Measurements from ENCODE around the gene TMEM150C. TPM values are rescaled to one million over a fixed set of nuclear protein-coding genes. Genes with fewer than 3 reads are reported as not detected.

Gene TMEM150C
- total RNA-seq: 0.78 and 5.0 TPM in 2 replicates

GRCh38 chr4:82561786-82562563 is at the start of gene TMEM150C:
TMEM150C (minus strand) TSS chr4:82561988; CDS start chr4:82504657, 57,331 bp downstream.

Other genes with a start within 250 kb of the TMEM150C start
- 55.6 and 88.4 TPM in 2 replicates for gene HNRNPD, start 188.0 kb downstream of the TMEM150C start, total RNA-seq
- 156 and 180 TPM in 2 replicates for gene HNRNPDL, start 131.5 kb downstream of the TMEM150C start, total RNA-seq
- 21.2 and 31.8 TPM in 2 replicates for gene ENOPH1, start 131.4 kb downstream of the TMEM150C start, total RNA-seq
- gene SCD5, start 236.8 kb upstream of the TMEM150C start, total RNA-seq: 7.4 and 17.9 TPM in 2 replicates